ENCODE results near the gene LMBR1. TPM values are rescaled to one million over a fixed set of nuclear protein-coding genes. Genes with fewer than 3 reads are reported as not detected.

The LMBR1 gene
- total RNA-seq, 1 experiment from 2014 or later, result 82.6 TPM

GRCh38 chr7:156691764-156692163, 201.2 kb downstream of the LMBR1 start:
- intact Hi-C loops (cut with micrococcal nuclease; ENCODE audit: unreplicated experiment), result no loop called here
- no peak for TF ChIP-seq POLR2AphosphoS5 (IDR thresholded peaks at IDR 0.05; ENCODE audit: low read depth, low read length)
- TF ChIP-seq CTCF (IDR thresholded peaks at IDR 0.05), result no peak
- no peak for TF ChIP-seq SIN3A (IDR thresholded peaks at IDR 0.05; ENCODE audit: borderline replicate concordance, insufficient read depth, low read depth, low read length)
- TF ChIP-seq TCF7L2 (IDR thresholded peaks at IDR 0.05; ENCODE audit: low read depth, low read length), result no peak
- TF ChIP-seq REST (IDR thresholded peaks at IDR 0.05; ENCODE audit: insufficient read depth in 1 of 2, low read depth in 2 of 2, low read length in 1 of 2), result no peak
- ChIA-PET CTCF (no interaction called here), POLR2A (interaction anchor here (0.7 kb wide), 1 partner anchor 89 kb away, joined by 3 read pairs; no protein-coding TSS in a partner anchor)
- peaks cover 3% of the 10 kb centered on the region; the same call in 1 of the 2 replicates for H3K9me3 ChIP-seq (ENCODE audit: control insufficient read depth, insufficient read depth, low read depth, low read length)
- no TSS peak for BruUV-seq (replicated peaks)
- no peaks in the 10 kb centered on the region for H3K36me3 ChIP-seq (ENCODE audit: control insufficient read depth, insufficient read depth, low read length)
- no peak overlapping the region for H3K27ac ChIP-seq (ENCODE audit: low read length)
- in situ Hi-C loops (cut with HindIII; ENCODE audit: low pct_unique_long_range_greater_than_20kb, low sequenced_read_pairs), result no loop called here
- H3K4me3 ChIP-seq (ENCODE audit: low read depth in 2 of 2, low read length in 2 of 2), result no peak overlapping the region
- ATAC-seq, result no peak
- DNase-seq (ENCODE audit: low read depth, low spot score), result no peak
- H3K27me3 ChIP-seq (ENCODE audit: control insufficient read depth, insufficient read depth, low read length), result no peaks in the 10 kb centered on the region
- H3K4me1 ChIP-seq (ENCODE audit: control insufficient read depth, insufficient read depth, low read length), result no peaks in the 10 kb centered on the region

GRCh38 chr7:156684661-156685060, 208.3 kb downstream of the LMBR1 start:
- ATAC-seq, result no peak
- no peaks in the 10 kb centered on the region for H3K9me3 ChIP-seq (ENCODE audit: control insufficient read depth, insufficient read depth, low read depth, low read length)
- no peaks in the 10 kb centered on the region for H3K27me3 ChIP-seq (ENCODE audit: control insufficient read depth, insufficient read depth, low read length)
- H3K36me3 ChIP-seq (ENCODE audit: control insufficient read depth, insufficient read depth, low read length), result peaks cover 8% of the 10 kb centered on the region
- no TSS peak for BruUV-seq (replicated peaks)
- H3K4me3 ChIP-seq (ENCODE audit: low read depth in 2 of 2, low read length in 2 of 2), result no peak overlapping the region
- TF ChIP-seq CTCF (IDR thresholded peaks at IDR 0.05), result no peak
- no peak for TF ChIP-seq POLR2AphosphoS5 (IDR thresholded peaks at IDR 0.05; ENCODE audit: low read depth, low read length)
- TF ChIP-seq REST (IDR thresholded peaks at IDR 0.05; ENCODE audit: insufficient read depth in 1 of 2, low read depth in 2 of 2, low read length in 1 of 2), result no peak
- TF ChIP-seq TCF7L2 (IDR thresholded peaks at IDR 0.05; ENCODE audit: low read depth, low read length), result no peak
- TF ChIP-seq SIN3A (IDR thresholded peaks at IDR 0.05; ENCODE audit: borderline replicate concordance, insufficient read depth, low read depth, low read length), result no peak
- no peak for DNase-seq (ENCODE audit: low read depth, low spot score)
- POLR2A ChIA-PET, result interaction anchor here (0.6 to 0.7 kb wide), 2 partner anchors 201 to 910 kb away, joined by 3 to 5 read pairs; no protein-coding TSS in a partner anchor
- H3K4me1 ChIP-seq (ENCODE audit: control insufficient read depth, insufficient read depth, low read length), result no peaks in the 10 kb centered on the region
- H3K27ac ChIP-seq (ENCODE audit: low read length), result no peak overlapping the region
- in situ Hi-C loops (cut with HindIII; ENCODE audit: low pct_unique_long_range_greater_than_20kb, low sequenced_read_pairs), result no loop called here
- CTCF ChIA-PET, result no interaction called here
- intact Hi-C loops (cut with micrococcal nuclease; ENCODE audit: unreplicated experiment), result no loop called here
